Measurements from ENCODE around the gene SFSWAP.

Gene SFSWAP

GRCh38 chr12:131729254-131729955, 18.5 kb downstream of the SFSWAP start:
- DNase-seq (ENCODE audit: low read depth in 1 of 2, low spot score in 1 of 2) = no peak
- Histone ChIP-seq H3K4me3 (replicated peaks; ENCODE audit: insufficient read depth, low read length) (no peak overlapping the region), H3K27ac (replicated peaks) (no peak overlapping the region), H3K27me3 (ENCODE audit: insufficient read depth, poor library complexity, severe bottlenecking) (no peaks in the 10 kb centered on the region)
- no peak for TF ChIP-seq SPI1 (IDR thresholded peaks at IDR 0.05; ENCODE audit: borderline replicate concordance, low read depth)
- no peak for TF ChIP-seq POLR2AphosphoS5 (IDR thresholded peaks at IDR 0.05; ENCODE audit: low read depth)
- TF ChIP-seq CTCF (IDR thresholded peaks at IDR 0.05; ENCODE audit: insufficient read depth, low read length) = no peak
- no peak for TF ChIP-seq REST (IDR thresholded peaks at IDR 0.05; ENCODE audit: insufficient replicate concordance, low read depth)
- no peak for TF ChIP-seq GABPA (IDR thresholded peaks at IDR 0.05; ENCODE audit: low read depth)

GRCh38 chr12:131732996-131733615, 22.2 kb downstream of the SFSWAP start:
- DNase-seq (ENCODE audit: low read depth in 1 of 2, low spot score in 1 of 2) = no peak
- TF ChIP-seq REST (IDR thresholded peaks at IDR 0.05; ENCODE audit: insufficient replicate concordance, low read depth) (no peak), SPI1 (IDR thresholded peaks at IDR 0.05; ENCODE audit: borderline replicate concordance, low read depth) (no peak), CTCF (IDR thresholded peaks at IDR 0.05; ENCODE audit: insufficient read depth, low read length) (no peak), POLR2AphosphoS5 (IDR thresholded peaks at IDR 0.05; ENCODE audit: low read depth) (no peak), GABPA (IDR thresholded peaks at IDR 0.05; ENCODE audit: low read depth) (no peak)

GRCh38 chr12:131733874-131734273, 23.0 kb downstream of the SFSWAP start:
- Histone ChIP-seq H3K27ac (replicated peaks) (no peak overlapping the region), H3K27me3 (ENCODE audit: insufficient read depth, poor library complexity, severe bottlenecking) (no peaks in the 10 kb centered on the region), H3K4me3 (replicated peaks; ENCODE audit: insufficient read depth, low read length) (no peak overlapping the region)
- no peak for DNase-seq (ENCODE audit: low read depth in 1 of 2, low spot score in 1 of 2)
- TF ChIP-seq REST (IDR thresholded peaks at IDR 0.05; ENCODE audit: insufficient replicate concordance, low read depth) = no peak
- no peak for TF ChIP-seq CTCF (IDR thresholded peaks at IDR 0.05; ENCODE audit: insufficient read depth, low read length)
- no peak for TF ChIP-seq GABPA (IDR thresholded peaks at IDR 0.05; ENCODE audit: low read depth)
- no peak for TF ChIP-seq SPI1 (IDR thresholded peaks at IDR 0.05; ENCODE audit: borderline replicate concordance, low read depth)
- no peak for TF ChIP-seq POLR2AphosphoS5 (IDR thresholded peaks at IDR 0.05; ENCODE audit: low read depth)

More at GRCh38 chr12:131732996-131733615, 22.2 kb downstream of the SFSWAP start:
- Histone ChIP-seq H3K4me3 (replicated peaks; ENCODE audit: insufficient read depth, low read length) (no peak overlapping the region), H3K27me3 (ENCODE audit: insufficient read depth, poor library complexity, severe bottlenecking) (no peaks in the 10 kb centered on the region), H3K27ac (replicated peaks) (no peak overlapping the region)

Data from HL-60 (cell line).